ENCODE measurements around the gene SPINK4. TPM values are rescaled to one million over a fixed set of nuclear protein-coding genes. Genes with fewer than 3 reads are reported as not detected.

SPINK4 gene
- total and polyA plus RNA-seq, 2 experiments from 2014 or later = not detected

DNA sequence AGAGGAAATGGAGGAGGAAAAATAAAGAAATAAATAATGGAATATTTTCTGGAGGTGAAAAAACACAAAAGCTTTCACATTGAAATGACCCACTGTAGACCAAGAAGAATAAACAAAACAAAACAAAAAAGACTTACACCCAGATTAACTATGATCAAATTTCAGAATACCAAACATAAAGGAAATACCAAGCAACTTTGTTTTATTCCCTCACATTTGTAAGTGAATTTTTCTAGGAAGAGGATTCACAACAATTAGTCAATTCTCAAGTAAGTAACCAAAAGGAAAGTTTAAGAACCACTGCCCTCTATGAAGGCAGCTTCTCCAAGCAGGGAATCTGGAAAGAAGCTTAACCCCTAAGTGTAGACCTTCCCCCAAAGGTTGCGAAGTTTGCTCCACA, 43.2 kb upstream of the SPINK4 start:
- TF ChIP-seq EZH2phosphoT487 (IDR thresholded peaks at IDR 0.05; ENCODE audit: low read depth, severe bottlenecking, unreplicated experiment) (no peak), EZH2 (IDR thresholded peaks at IDR 0.05; ENCODE audit: borderline replicate concordance) (no peak)
- TF ChIP-seq, protein P1, sequence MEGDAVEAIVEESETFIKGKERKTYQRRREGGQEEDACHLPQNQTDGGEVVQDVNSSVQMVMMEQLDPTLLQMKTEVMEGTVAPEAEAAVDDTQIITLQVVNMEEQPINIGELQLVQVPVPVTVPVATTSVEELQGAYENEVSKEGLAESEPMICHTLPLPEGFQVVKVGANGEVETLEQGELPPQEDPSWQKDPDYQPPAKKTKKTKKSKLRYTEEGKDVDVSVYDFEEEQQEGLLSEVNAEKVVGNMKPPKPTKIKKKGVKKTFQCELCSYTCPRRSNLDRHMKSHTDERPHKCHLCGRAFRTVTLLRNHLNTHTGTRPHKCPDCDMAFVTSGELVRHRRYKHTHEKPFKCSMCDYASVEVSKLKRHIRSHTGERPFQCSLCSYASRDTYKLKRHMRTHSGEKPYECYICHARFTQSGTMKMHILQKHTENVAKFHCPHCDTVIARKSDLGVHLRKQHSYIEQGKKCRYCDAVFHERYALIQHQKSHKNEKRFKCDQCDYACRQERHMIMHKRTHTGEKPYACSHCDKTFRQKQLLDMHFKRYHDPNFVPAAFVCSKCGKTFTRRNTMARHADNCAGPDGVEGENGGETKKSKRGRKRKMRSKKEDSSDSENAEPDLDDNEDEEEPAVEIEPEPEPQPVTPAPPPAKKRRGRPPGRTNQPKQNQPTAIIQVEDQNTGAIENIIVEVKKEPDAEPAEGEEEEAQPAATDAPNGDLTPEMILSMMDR (IDR thresholded peaks at IDR 0.05; ENCODE audit: poor library complexity) = no peak
- 95% methylated on average over 1 of the region's 1 CpG for WGBS (ENCODE audit: low lambda C conversion rate, missing lambda C conversion rate)
- Histone ChIP-seq H3K9me3 (ENCODE audit: low read depth) (no peaks in the 10 kb centered on the region), H2AFZ (no peak overlapping the region), H3K79me2 (no peaks in the 10 kb centered on the region), H3K27ac (no peak overlapping the region), H4K20me1 (ENCODE audit: insufficient read depth, poor library complexity, severe bottlenecking) (no peaks in the 10 kb centered on the region), H3K4me2 (no peak overlapping the region), H3K9me2 (replicated peaks; ENCODE audit: insufficient read depth) (no peaks in the 10 kb centered on the region), H3K36me3 (replicated peaks; ENCODE audit: insufficient read depth, low read depth) (no peaks in the 10 kb centered on the region), H3K4me3 (no peak overlapping the region), H3K4me1 (ENCODE audit: insufficient read depth) (no peaks in the 10 kb centered on the region), H3K27me3 (no peaks in the 10 kb centered on the region)
- DNase-seq (ENCODE audit: low spot score) = no peak

DNA sequence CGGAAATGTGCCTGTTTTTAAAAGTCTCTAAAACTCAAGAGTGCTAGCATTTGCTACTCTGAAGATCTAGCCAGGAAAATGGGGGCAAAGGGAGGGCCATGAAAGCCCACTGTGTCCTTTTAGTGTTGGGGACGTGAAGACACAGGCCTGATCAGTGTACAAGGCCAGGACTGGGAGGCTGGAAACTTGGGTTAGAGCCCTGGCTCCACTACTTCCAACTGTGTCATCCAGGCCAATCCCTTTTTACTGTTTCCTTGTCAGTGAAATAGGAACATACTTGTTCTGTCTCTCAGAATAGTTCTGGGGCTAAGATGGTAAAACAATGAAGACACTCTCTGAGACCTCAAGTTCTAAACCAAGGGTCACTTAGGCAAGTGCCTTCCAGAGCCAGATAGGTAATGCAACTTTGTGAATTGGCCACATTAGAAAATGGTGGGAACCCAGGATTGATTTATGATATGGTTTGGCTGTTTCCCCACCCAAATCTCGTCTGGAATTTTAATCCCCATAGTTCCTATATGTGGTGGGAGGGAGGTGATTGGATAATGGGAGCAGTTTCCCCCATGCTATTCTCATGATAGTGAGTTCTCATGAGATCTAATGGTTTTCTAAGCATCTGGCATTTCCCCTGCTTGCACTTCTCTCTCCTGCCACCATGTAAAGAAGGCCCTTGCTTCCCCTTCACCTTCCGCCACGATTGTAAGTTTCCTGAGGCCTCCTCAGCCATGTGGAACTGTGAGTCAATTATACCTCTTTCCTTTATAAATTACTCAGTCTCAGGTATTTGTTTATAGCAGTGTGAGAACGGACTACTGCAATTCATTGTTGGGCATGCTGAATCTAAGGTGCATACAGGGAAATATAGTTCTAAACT, 42.5 kb upstream of the SPINK4 start:
- Histone ChIP-seq H3K9me2 (replicated peaks; ENCODE audit: insufficient read depth) (no peaks in the 10 kb centered on the region), H3K4me2 (no peak overlapping the region)

DNA sequence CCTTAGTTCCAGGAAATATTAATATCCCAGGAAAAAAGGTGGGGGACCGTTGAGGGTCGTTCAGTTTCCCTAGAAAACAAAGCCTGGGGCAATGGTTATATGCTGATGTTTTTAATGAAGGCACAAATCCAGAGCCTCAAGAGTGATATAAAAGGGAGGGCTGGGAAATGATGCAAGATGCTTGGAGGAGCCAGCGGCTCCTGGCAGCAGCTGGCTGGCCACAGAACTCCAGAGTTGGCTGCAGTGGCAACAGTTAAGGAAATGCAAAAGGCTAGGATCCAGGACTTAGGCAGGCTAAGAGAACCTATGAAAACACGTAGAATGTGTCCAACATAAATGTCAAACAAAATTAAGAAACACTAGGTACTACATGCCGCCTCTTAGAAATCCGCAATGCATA, 41.8 kb upstream of the SPINK4 start:
- Histone ChIP-seq H3K27ac (no peak overlapping the region), H4K20me1 (ENCODE audit: insufficient read depth, poor library complexity, severe bottlenecking) (no peaks in the 10 kb centered on the region), H3K27me3 (no peaks in the 10 kb centered on the region), H3K4me3 (no peak overlapping the region), H3K4me1 (ENCODE audit: insufficient read depth) (no peaks in the 10 kb centered on the region), H3K9me3 (ENCODE audit: low read depth) (no peaks in the 10 kb centered on the region), H3K4me2 (no peak overlapping the region), H3K9me2 (replicated peaks; ENCODE audit: insufficient read depth) (no peaks in the 10 kb centered on the region), H3K79me2 (no peaks in the 10 kb centered on the region), H3K36me3 (replicated peaks; ENCODE audit: insufficient read depth, low read depth) (no peaks in the 10 kb centered on the region), H2AFZ (no peak overlapping the region)
- DNase-seq (ENCODE audit: low spot score) = no peak
- TF ChIP-seq, protein P1 (IDR thresholded peaks at IDR 0.05; ENCODE audit: poor library complexity) = no peak
- TF ChIP-seq EZH2phosphoT487 (IDR thresholded peaks at IDR 0.05; ENCODE audit: low read depth, severe bottlenecking, unreplicated experiment) = no peak
- no peak for TF ChIP-seq EZH2 (IDR thresholded peaks at IDR 0.05; ENCODE audit: borderline replicate concordance)
- WGBS (ENCODE audit: low lambda C conversion rate, missing lambda C conversion rate) = 85% methylated on average over 6 of the region's 6 CpGs

More for the DNA sequence above, 42.5 kb upstream of the SPINK4 start:
- Histone ChIP-seq H3K4me1 (ENCODE audit: insufficient read depth) (no peaks in the 10 kb centered on the region), H3K79me2 (no peaks in the 10 kb centered on the region), H3K27me3 (no peaks in the 10 kb centered on the region), H3K27ac (no peak overlapping the region), H3K9me3 (ENCODE audit: low read depth) (no peaks in the 10 kb centered on the region), H3K36me3 (replicated peaks; ENCODE audit: insufficient read depth, low read depth) (no peaks in the 10 kb centered on the region), H3K4me3 (no peak overlapping the region), H2AFZ (no peak overlapping the region), H4K20me1 (ENCODE audit: insufficient read depth, poor library complexity, severe bottlenecking) (no peaks in the 10 kb centered on the region)
- 79% methylated on average over 6 of the region's 6 CpGs for WGBS (ENCODE audit: low lambda C conversion rate, missing lambda C conversion rate)
- DNase-seq (ENCODE audit: low spot score) = no peak
- TF ChIP-seq, protein P1 (IDR thresholded peaks at IDR 0.05; ENCODE audit: poor library complexity) = no peak
- no peak for TF ChIP-seq EZH2phosphoT487 (IDR thresholded peaks at IDR 0.05; ENCODE audit: low read depth, severe bottlenecking, unreplicated experiment)
- no peak for TF ChIP-seq EZH2 (IDR thresholded peaks at IDR 0.05; ENCODE audit: borderline replicate concordance)
